GM18867 (cell line): ENCODE data around the gene SMARCD3.

ENCODE experiments used
- ATAC-seq: cut with Tn5 transposase; IDR thresholded peaks from one replicate; pipeline ENCODE4 v1.9.1; 2021; ENCODE audit warnings: mild to moderate bottlenecking, moderate library complexity; ENCODE audit not compliant: unreplicated experiment

Gene SMARCD3

DNA sequence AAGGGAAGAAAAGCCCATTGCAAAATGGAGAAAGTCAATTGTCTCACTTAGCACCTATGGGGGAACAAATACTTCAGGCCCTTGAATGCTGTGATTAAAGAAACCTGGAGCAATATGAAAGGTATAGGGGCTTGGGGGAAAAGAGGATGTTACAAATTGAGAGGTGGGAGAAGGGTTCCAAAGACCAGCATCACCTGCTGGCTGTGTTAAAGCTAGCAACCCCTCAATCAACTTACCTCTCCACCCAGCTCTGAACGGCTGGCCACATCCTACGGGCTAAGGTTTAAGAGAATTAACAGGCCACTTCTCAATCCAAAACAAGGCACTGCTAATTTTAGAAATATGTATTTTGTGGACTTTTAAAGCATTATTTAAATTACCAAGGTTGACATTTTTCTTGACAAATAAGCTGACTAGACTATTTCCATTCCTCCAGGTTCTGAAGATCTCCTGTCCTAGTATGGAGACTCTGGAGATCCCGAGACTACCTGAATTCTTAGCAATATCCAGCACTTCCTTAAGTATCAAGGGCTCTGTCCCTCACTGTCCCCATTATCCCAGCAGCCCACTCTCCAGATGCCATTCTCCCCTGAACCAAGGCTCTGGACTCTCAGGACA, 37.2 kb downstream of the SMARCD3 start:
- no peak for ATAC-seq

DNA sequence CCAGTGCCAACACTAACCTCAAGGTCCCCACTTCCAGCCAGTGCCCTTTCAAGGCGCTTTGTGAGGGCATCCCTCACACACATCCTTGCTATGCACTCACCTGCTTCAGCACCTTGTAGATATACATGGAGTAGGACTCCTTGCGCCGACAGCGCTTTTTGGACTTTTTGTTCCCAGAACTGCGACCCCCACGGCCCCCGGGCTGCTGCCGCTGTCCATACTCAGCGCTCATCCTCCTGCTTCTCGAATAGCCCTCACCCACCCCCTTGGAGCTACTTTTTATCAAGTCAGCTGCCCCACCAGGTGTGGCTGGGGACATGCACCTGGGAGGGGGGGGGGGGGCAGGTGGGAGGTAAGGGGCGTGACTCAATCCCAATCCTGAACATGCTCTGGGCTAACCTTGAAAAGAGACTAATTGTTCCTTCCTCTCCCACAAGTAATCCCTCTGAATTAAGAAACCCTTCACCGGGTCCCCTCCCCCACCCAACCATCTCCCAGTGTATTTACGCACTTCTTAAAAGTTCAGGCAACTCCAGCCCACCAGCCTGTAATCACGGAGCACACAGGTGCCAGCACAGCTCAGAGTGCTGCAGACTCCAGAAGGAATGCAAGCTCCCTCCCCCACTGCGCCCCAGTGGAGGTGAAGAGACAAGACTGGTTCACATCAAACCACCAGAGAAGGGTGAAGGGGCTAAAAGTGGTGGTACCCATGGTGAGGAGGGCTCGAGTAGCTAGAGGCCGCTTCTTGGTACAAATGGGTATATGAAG, 38.2 kb downstream of the SMARCD3 start, which contains the start of gene H2BK1:
H2BK1 (minus strand) TSS at position 402 of the 768 bp plus-strand sequence; CDS start at position 232, 170 bp downstream.
- no peak for ATAC-seq

DNA sequence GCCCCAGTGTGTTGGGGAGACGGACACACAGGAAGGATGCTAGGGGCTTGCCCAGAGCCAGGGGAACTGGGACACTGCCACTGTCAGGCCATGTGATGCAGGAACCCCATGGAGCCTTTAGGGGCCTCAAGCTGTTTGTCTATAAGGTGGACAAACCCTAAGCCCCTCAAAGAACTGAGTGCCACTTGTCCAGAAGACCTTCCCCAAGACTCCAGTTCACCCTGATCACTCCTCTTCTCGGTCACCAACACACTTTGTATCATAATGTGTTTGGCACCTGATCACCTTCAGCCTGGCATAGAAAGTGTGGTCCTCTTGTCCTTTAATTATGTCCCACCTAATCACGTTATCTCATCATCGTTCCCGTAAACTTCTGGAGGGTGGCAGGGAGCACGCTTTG, 38.9 kb downstream of the SMARCD3 start:
- no peak for ATAC-seq

DNA sequence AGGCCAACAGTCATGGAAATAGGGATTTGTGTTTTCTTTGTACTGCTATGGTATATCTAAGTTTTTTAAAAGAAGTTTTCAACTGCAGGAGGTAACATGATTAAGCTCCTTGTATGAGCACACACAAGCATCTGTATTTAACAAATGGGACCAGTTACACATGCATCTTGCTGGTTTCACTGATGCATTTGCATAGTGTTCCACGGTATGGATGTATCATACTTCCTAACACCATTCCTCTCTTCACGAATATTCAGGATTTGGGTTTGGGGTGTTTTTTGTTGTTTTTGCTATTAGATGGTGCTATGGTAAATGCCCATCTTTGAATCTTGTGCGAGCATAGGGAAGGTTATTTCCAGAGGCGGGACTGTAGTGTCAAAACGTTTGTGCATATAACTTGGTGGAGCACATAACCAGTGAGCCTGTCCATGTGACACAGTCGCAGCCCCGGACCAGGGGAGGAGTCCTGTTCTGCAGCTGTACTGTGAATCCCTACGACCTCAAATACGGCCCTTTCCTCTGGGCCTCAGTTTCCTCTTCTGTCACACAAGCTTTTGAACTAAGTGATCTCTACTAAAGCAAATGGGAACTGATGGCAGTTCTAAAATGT, 40.1 kb downstream of the SMARCD3 start:
- no peak for ATAC-seq

DNA sequence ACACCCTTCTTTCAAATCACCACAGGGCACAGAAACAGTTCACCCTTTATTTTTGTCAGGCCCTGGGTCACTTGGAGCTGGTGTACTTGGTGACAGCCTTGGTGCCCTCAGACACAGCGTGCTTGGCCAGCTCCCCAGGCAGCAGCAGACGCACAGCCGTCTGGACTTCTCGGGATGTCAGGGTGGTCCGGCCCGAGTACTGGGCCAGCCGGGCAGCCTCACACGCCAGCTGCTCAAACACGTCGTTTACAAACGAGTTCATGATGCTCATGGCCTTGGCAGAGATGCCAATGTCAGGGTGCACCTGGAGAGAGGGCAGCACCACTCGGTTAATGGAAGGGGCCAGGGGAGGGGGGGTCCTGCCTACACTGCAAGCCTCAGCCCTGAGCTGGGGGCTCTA, 40.7 kb downstream of the SMARCD3 start:
- no peak for ATAC-seq

DNA sequence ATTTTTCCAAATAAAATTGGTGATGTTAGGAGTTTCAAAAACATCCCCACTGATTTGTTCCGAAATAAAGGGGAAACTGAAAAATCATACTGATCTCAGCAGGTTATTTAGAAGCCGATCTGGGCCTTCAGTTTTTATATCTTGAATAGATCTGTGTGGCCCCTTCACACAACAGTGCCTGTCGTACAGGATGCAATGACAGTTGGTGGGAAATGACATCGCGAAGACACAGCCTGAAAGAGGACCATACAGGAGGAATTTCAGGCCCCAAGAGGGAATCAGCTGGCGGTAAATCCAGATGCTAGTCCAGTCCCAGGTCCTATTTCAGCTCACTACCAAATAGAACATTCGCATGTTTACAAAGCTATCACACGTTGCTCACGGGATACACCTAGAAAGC, 41.2 kb downstream of the SMARCD3 start:
- no peak for ATAC-seq

DNA sequence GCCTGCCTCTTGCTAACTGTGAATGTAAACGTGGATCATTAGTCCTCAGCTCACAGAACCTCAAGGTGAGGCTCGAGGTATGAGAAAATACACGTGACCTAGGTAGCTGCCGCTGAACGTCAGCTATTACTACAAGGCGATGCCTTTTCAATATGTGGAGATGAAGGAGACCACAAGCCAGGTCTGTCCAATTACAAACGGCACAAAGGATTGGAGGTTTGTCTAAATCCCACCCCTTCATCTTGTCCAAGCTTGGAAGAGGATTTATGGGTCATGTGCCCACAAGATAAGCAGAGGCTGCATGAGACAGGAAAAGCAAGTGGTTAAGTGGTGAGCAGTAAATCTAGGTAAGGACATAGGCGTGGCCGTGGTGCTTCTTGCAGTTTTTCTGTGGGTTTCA, 41.6 kb downstream of the SMARCD3 start:
- no peak for ATAC-seq

DNA sequence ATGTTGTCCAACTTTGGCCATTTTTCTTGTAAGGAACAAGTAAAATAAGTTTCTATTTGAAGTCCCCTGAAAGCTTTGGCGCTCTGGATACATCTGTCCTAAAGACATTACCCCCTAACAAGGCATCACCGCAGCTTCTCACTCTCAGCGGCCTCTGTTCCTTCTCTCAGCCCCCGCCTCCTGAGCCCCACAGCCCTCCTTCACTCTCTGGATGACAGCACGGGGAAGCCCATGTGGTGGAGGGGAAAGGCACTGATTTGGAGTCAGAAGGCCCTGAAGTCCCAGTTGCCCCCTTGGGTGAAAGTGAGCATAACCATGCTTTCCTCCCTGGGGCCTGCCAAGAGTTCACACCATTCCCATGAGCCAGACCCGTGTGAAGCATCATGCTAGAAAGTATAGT, 42.8 kb downstream of the SMARCD3 start:
- no peak for ATAC-seq

DNA sequence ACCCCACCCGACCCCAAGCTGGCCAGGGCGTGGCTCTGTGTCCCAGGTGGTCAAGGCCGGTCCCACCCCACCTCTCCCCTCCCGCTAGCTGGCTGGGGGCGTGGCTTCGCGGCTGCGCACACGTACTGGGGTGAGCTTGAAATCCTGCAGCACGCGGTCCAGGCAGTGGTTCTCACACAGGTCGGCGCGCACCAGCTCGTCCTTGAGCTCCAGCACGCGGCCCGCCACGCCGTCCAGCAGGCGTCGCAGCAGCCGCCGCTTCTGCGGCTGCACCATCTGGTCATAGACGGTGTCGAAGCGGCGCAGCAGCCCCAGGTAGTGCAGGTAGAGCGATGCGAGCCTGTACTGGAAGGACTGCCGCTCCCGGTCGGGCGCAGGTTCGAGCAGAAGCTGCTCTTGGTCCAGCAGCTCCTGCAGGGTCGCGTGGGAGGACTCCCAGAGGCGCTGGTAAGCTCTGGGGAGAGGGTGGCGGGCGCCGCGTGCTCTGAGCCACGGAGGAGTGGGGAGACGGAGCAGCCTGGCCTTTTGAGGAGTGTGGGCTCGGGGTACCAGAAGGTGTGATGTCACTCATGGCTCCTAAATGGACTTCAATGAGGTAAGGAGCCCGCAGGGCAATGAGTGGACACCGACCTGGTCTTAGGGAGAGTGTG, 44.0 kb downstream of the SMARCD3 start:
- no peak for ATAC-seq

DNA sequence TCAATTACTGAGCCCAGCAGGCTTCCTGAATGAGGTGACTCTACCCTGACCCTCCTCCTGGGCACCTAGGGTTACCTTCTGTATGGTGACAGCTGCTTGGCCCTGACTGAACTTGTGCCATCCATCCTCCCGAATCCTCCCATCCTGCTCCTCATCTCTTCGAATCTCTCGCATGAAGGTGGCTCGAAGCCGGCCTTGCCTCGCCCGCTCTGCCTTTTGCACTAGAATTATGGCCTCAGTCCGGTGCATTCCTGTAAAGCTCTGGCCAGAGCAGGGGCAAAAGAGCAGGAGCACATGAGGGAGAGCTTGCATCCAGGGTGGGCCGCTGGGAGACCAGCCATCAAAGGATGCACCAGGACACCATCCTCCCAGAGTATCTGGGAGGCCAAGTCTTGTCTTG, 45.7 kb downstream of the SMARCD3 start:
- no peak for ATAC-seq

DNA sequence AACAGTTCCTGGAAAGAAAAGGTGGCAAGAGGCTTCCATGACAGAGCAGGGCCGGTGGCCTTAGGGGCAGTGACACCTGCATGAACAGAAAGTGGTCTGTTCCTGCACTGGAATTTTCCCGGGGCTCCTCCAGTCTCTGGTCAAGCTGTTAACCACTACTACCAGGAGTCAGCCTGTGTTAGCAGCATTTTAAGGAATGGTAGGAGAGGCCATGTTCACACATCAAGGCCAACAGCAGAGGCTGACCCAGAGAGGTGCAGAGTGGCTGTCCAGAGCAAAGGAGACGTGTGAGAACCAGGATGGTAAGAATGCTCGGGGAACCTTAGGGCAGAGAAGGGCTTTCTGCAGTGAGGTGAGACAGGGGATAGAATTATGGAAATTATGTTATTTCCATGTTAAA, 46.7 kb downstream of the SMARCD3 start:
- ATAC-seq: no peak

DNA sequence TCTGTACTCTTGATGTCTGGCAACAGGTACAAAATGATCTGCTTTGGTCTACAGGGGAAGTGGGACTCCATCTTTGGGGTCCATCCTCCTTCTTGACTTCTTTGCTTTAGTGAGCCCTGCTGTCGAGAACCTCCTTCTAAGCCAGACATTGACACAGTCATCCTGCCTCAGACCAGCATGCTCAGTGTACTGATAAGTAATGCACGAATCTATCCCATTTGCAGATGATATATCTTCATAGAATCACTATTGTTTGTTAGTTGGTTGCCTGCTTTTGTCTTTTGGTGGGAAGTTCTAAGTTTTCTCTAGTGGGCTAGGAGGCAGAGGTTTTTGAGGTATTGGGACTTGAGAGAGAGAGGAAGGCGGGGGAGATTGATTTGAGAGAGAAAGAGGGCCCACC, 47.1 kb downstream of the SMARCD3 start:
- ATAC-seq: no peak

DNA sequence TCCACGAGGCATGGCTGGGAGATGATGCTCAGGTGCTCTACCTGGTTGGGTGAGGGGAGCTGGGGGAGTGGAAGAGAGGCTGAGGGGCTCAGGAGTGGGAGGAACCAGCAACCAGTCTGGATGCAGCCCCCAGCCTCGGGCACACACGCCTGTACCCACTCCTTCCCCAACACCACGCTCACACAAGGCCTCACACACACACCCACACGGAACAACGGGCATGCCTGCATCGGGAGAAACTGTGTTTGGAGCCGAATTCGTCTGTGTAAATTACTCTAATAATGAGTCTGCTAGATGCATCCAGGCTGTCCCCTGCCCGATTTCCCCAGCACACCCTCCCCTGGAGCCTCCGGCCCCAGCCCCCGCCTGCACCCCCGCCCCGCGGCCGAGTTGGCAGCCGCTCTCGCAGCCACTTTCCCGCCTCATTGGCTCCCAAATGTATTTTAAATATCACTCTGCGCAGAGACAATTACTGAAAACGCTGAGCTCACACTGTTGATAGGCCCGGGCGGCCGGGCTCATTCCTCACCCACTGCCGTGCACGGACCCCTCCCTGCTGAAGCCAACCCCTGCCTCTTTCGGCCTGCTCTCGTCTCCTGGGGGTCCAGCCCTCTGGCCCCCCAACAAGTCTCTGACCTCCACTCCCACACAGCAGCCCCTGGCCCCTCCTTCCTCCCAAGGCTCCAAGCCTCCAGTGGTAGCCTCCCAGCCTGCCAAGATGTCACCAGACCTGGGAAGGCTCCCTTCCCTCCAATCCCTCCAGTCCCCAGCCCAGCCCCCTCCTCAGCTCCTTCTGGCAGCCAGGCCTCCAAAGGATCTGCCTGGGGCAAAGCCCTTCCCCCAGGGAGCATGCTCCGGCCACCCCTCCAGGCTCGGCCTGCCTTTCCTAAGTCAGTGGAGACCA, 49.3 kb downstream of the SMARCD3 start:
- ATAC-seq: no peak

DNA sequence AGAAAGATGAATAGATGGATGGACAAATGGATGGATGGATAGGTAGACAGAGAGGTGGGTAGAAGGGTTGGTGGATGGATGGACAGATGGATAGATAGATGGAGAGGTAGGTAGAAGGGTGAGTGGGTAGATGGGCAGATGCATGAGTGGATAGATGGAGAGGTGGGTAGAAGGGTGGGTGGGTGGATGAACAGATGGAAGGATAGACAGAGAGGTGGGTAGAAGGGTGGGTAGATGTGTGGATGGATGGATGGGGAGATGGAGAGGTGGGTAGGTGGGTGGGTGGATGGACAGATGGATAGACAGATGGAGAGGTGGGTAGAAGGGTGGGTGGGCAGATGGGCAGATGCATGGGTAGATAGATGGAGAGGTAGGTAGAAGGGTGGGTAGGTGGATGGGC, 50.6 kb downstream of the SMARCD3 start:
- ATAC-seq: no peak

DNA sequence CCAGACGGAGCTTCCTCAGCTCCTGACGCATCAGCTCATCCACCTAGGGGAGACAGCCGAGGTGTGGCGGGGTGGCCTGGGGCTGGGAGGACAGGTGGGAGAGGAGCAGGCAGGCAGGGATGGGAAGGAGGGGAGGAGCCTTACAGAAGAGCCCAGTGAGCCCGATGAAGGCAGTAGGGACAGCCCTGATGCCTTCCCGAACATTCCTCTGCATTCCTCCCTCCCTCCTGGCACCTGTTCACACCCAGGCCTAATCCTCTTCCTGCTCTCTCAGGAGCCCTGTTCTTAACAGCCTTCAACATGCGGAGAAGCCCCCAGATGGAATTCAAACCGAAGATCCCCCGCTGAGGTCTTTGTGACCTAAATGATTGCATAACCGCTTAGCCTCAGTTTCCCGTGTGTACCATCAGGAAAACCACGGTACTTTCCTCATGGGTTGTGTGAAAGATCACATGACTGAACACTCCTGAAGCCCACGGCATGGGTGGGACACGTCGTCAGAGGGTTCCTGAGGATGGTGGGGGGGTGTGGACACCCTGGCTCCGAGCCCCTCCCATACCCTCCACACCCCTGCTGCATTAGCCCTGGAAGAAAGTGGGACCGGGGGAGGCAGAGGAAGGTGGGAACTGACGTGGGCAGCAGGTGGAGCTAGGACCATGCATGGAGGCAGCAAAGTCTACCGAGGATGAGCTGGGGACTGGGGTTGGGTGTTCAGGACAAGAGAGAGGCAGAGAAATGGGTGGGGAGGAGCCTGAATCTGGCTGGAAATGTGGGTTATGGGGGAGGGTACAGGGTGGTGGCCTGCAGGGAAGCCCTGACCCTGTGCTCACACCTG, 52.7 kb downstream of the SMARCD3 start:
- no peak for ATAC-seq

DNA sequence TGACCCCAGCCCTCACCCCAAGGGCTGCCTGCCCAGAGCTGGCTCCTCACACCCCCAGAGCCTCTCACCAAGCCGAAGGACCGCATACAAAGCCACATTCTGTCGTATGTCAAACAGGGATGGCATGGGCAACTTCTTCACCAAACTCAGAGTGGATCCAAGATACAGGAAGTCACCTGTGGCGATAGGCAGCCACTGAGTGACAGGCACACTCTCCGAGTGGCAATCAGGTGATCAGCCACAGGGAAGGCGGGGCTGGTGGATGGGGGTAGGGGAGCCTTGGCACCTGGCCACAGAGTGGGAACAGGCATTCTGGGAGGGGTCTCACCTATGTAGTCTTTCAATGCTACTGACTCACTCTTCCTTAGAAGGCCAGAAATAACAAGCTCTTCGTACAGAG, 54.3 kb downstream of the SMARCD3 start:
- ATAC-seq: no peak

DNA sequence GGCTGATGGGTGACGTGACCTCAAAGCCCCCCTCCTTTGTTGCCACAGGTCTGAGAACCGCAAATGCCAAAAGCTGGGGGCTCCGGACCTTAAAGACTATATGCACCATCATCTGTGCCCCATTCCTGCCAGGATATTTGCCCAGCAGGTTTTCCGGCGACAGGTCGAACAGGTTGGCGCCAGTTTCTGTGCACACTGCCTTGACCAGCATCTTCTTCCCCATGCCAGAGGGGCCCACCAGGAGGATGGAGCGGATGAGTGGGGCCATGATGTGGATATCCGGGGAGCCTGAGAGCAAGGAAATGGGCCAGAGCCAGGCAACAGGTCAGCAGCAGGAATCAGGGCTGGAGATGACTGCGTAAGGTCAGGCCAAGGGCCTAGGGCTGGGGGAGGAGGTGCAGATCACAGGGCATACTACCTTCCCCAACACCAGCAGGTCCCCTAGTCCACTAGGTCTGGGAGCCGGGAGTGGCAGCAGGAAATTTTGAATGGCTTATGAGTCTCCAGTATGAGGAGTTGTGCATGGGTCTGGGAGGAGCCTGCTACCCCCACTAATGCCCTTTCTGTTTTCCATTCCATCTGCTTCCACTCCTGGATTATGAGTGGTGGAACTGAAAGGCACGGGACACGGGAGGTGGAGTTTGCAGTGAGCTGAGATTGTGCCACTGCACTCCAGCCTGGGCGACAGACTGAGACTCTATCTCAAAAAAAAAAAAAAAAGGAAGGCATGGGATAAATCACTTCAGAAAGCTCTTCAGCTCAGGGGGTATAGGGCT, 55.1 kb downstream of the SMARCD3 start:
- no peak for ATAC-seq

DNA sequence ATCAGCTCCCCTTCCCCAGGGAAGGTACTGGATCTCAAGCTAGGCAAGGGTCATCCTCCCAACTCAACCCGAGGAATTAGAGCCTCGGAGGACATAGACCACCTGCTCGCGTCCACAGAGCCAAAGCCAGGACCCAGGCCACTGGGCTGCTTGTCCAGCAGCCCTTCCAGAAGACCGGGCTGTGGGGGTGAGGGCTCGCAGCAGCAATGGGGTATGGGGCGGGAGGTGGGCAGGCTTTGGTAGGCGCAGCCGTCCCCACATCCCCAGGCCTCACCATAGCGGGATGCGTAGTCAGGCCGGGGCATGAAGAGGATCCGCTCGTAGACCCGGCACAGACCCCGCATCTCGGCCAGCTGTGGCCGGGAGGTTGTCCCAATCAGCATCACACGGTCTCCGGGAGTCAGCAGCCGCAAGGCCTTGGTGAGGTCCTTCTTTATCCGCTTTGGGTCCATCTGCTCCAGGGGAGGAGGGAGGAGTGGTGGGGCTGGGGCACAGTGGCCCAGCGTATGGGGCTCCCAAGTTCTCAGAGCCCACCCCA, 56.4 kb downstream of the SMARCD3 start:
- no peak for ATAC-seq

DNA sequence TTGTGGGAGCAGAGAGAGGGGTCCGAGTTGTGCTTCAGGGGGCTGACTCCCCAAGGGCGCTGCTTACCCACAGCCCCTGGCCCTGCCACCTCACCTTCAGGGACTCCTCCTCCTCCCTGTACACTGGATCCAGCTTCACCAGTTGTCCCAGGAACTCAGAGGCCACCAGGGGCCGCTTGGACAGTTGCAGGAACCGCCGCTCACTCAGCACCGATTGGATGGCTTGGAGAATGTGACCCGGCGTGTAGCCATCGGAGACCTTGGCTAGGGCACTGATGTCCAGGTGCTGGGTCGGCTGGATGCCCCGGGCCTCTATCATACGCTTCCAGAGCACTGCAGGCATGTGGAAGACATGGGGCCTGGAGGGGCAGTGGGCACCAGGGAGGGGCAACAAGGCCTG, 57.0 kb downstream of the SMARCD3 start:
- no peak for ATAC-seq
